Mucosa of rectum (tissue), 2 donors: ENCODE results near the gene LAGE3.
A peak's percentile ranks its signal among the peaks of the same experiment; 100 is the strongest.

ENCODE experiments used
- H3K27ac ChIP-seq, 2 donors: one replicate each; pipeline ENCODE4 v1.7.0; 2013; ENCODE audit warnings: inconsistent platforms in 2 of 2, low read depth in 2 of 2, low read length in 2 of 2
- H3K27me3 ChIP-seq, 2 donors: one replicate each; pipeline ENCODE4 v1.7.0; 2013; ENCODE audit warnings: low read length in 2 of 2; ENCODE audit not compliant: control insufficient read depth in 2 of 2, insufficient read depth in 2 of 2
- H3K36me3 ChIP-seq, 2 donors: one replicate each; pipeline ENCODE4 v1.7.0; 2013; ENCODE audit warnings: low read length in 2 of 2; ENCODE audit not compliant: control insufficient read depth in 2 of 2, insufficient read depth in 2 of 2
- H3K4me1 ChIP-seq, 2 donors: one replicate each; pipeline ENCODE4 v1.7.0; 2013; ENCODE audit warnings: low read length in 2 of 2, mild to moderate bottlenecking in 1 of 2; ENCODE audit not compliant: control insufficient read depth in 2 of 2, insufficient read depth in 2 of 2
- H3K4me3 ChIP-seq, 2 donors: one replicate each; pipeline ENCODE4 v1.7.0; 2013; ENCODE audit warnings: low read length in 2 of 2
- H3K9ac ChIP-seq, 2 donors: one replicate each; pipeline ENCODE4 v1.7.0; 2013; ENCODE audit warnings: low read length in 2 of 2, low read depth in 1 of 2, mild to moderate bottlenecking in 1 of 2
- H3K9me3 ChIP-seq, 2 donors: one replicate each; pipeline ENCODE4 v1.7.0; 2013; ENCODE audit warnings: low read length in 2 of 2; ENCODE audit not compliant: control insufficient read depth in 2 of 2
- donor health status: healthy.
- donor health status: Normal muscosa, but diverticular disease.

LAGE3 gene

GRCh38 chrX:154477891-154478477 is 1.1 kb downstream of the LAGE3 start:
- H3K4me1 ChIP-seq: peaks cover 4 to 5% of the 10 kb centered on the region in 2 donors
- H3K9ac ChIP-seq: peak overlapping the region; percentile 32 to 65
- H3K27me3 ChIP-seq: peaks cover 0 to 4% of the 10 kb centered on the region in 2 donors
- H3K27ac ChIP-seq: peak overlapping the region in 1 of 2 donors; percentile 86
- peak overlapping the region; percentile 59 to 72 for H3K4me3 ChIP-seq
- peaks cover 0 to 3% of the 10 kb centered on the region in 2 donors for H3K36me3 ChIP-seq
- no peaks in the 10 kb centered on the region for H3K9me3 ChIP-seq

- H3K27ac ChIP-seq: no peak overlapping the region
Measured at GRCh38 chrX:154476821-154477220, 2.3 kb downstream of the LAGE3 start.

GRCh38 chrX:154473683-154474082 is 5.4 kb downstream of the LAGE3 start:
- peaks cover 0 to 7% of the 10 kb centered on the region in 2 donors for H3K4me1 ChIP-seq
- no peaks in the 10 kb centered on the region for H3K9me3 ChIP-seq
- no peak overlapping the region for H3K9ac ChIP-seq
- no peak overlapping the region for H3K27ac ChIP-seq
- H3K36me3 ChIP-seq: peaks cover 0 to 18% of the 10 kb centered on the region in 2 donors
- H3K27me3 ChIP-seq: peaks cover 0 to 4% of the 10 kb centered on the region in 2 donors
- H3K4me3 ChIP-seq: no peak overlapping the region

More at GRCh38 chrX:154476821-154477220, 2.3 kb downstream of the LAGE3 start:
- H3K36me3 ChIP-seq: peaks cover 0 to 3% of the 10 kb centered on the region in 2 donors
- peaks cover 0 to 4% of the 10 kb centered on the region in 2 donors for H3K27me3 ChIP-seq
- no peaks in the 10 kb centered on the region for H3K9me3 ChIP-seq
- H3K9ac ChIP-seq: no peak overlapping the region
- no peak overlapping the region for H3K4me3 ChIP-seq
- peaks cover 4 to 7% of the 10 kb centered on the region in 2 donors for H3K4me1 ChIP-seq

- Histone ChIP-seq H3K4me3 (no peak overlapping the region), H3K27ac (no peak overlapping the region)
Measured at GRCh38 chrX:154472685-154473632, 6.1 kb downstream of the LAGE3 start.

DNA sequence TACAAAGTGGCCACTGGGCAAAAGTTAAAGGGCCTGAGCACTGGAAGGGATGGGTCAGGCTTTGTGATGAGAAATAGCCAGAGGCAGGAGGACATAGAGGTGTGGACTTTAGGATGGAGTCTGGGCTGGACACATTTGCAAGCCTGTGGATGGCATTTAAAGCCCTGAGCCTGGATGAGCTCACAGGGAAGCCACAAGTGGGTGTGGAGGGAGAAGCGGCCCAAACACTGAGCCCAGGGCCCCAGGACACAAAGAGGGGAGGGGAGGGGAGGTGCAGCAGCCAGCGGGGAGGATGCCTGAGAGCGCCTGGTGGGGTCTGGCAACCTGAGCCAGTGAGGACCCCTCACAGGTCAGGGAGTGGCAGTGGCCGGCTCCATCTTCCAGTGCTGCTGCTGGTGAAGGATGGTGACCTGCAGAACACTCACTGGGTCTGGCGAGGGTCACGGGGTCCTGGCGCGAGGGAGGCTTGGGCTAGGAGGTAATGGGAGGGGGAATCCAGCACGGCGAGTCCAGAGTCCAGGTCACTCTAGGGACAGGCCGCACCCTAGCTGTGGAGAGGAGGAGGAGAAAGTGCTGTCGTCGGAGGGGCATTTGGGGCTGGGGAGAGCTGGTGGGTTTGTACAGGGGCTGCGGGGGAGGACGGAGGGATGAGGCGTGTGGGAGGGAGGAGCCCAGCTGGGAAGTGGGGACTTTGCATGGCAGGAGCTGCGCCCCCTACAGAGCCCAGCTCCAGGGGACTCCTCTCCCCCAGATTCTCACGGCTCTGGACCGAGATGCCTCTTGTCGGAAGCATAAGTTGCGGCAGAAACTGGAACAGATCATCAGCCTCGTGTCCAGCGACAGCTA is 7.0 kb downstream of the LAGE3 start:
- Histone ChIP-seq H3K4me3 (no peak overlapping the region), H3K27ac (no peak overlapping the region), H3K27me3 (peaks cover 0 to 4% of the 10 kb centered on the region in 2 donors), H3K9me3 (no peaks in the 10 kb centered on the region), H3K36me3 (peaks cover 0 to 21% of the 10 kb centered on the region in 2 donors), H3K9ac (no peak overlapping the region), H3K4me1 (peaks cover 0 to 2% of the 10 kb centered on the region in 2 donors)

More at GRCh38 chrX:154472685-154473632, 6.1 kb downstream of the LAGE3 start:
- peaks cover 0 to 21% of the 10 kb centered on the region in 2 donors for H3K36me3 ChIP-seq
- H3K4me1 ChIP-seq: peaks cover 0 to 3% of the 10 kb centered on the region in 2 donors
- no peak overlapping the region for H3K9ac ChIP-seq
- H3K27me3 ChIP-seq: peaks cover 0 to 4% of the 10 kb centered on the region in 2 donors
- H3K9me3 ChIP-seq: no peaks in the 10 kb centered on the region

DNA sequence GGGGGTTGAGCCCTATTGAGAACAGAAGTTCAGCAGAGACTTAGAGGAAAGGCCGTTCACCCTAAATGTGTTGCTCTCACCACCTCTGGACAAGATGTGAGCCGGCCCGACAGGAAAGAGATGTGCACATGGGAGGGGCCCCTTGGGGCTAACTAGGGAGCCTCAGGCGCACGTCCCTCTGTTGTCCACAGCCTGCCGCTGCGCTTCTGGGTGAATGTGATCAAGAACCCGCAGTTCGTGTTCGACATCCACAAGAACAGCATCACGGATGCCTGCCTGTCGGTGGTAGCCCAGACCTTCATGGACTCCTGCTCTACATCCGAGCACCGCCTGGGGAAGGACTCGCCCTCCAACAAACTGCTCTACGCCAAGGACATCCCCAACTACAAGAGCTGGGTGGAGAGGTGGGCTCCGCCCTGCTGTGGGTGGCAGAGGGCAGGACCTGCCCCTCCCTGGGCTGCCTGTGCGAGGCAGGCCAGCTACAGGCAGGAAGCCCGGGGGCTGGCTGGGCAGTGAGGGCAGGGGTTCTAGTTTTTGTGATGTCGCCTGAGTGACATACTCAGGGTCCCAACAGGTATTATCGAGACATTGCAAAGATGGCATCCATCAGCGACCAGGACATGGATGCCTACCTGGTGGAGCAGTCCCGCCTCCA is 8.0 kb downstream of the LAGE3 start:
- Histone ChIP-seq H3K27ac (no peak overlapping the region), H3K4me3 (no peak overlapping the region), H3K9me3 (no peaks in the 10 kb centered on the region), H3K4me1 (peaks cover 0 to 2% of the 10 kb centered on the region in 2 donors), H3K36me3 (peaks cover 0 to 21% of the 10 kb centered on the region in 2 donors), H3K9ac (no peak overlapping the region), H3K27me3 (peaks cover 0 to 4% of the 10 kb centered on the region in 2 donors)

DNA sequence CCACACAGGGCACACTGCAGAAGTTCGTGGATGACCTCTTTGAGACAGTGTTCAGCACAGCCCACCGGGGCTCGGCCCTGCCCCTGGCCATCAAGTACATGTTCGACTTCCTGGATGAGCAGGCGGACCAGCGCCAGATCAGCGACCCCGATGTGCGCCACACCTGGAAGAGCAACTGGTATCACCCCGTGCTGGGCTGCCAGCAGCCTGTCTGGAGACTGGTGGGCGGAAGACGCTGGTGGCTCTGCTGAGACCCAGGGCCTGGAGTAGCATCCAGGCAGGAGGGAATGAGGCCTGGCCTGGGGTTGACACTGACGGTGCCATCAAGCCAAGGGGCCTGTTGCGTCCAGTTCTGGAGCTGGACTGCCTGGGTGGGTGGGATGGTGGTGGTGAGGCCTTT is 8.6 kb downstream of the LAGE3 start:
- no peaks in the 10 kb centered on the region for H3K9me3 ChIP-seq
- H3K27ac ChIP-seq: no peak overlapping the region
- H3K36me3 ChIP-seq: peaks cover 0 to 21% of the 10 kb centered on the region in 2 donors
- no peak overlapping the region for H3K4me3 ChIP-seq
- H3K4me1 ChIP-seq: peaks cover 0 to 2% of the 10 kb centered on the region in 2 donors
- H3K9ac ChIP-seq: no peak overlapping the region
- peaks cover 0 to 4% of the 10 kb centered on the region in 2 donors for H3K27me3 ChIP-seq

- peaks cover 0 to 21% of the 10 kb centered on the region in 2 donors for H3K36me3 ChIP-seq
- H3K4me1 ChIP-seq: peaks cover 0 to 2% of the 10 kb centered on the region in 2 donors
- H3K27me3 ChIP-seq: peaks cover 0 to 4% of the 10 kb centered on the region in 2 donors
- H3K9ac ChIP-seq: no peak overlapping the region
- no peak overlapping the region for H3K27ac ChIP-seq
- no peaks in the 10 kb centered on the region for H3K9me3 ChIP-seq
- no peak overlapping the region for H3K4me3 ChIP-seq
Measured at GRCh38 chrX:154469880-154470279, 9.2 kb downstream of the LAGE3 start.

DNA sequence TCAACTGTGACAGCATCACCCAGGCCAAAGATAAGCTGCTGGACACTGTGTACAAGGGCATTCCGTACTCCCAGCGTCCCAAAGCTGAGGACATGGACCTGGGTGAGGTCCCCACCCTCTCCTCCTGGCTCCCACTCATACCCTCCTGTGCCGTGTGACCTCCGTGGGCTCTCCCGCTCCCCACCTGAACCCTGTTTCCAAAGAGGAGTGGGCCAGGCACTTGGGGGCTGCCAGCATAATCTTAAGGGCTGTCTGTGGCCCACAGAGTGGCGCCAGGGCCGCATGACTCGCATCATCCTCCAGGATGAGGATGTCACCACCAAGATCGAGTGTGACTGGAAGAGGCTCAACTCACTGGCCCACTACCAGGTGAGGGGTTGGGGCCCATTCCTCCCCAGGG is 10.0 kb downstream of the LAGE3 start:
- Histone ChIP-seq H3K9ac (no peak overlapping the region), H3K9me3 (no peaks in the 10 kb centered on the region), H3K27ac (no peak overlapping the region), H3K27me3 (peaks cover 0 to 4% of the 10 kb centered on the region in 2 donors), H3K4me3 (no peak overlapping the region), H3K36me3 (peaks cover 0 to 26% of the 10 kb centered on the region in 2 donors), H3K4me1 (peaks cover 0 to 2% of the 10 kb centered on the region in 2 donors)
